ENCODE data around the gene ZNF222. TPM values are rescaled to one million over a fixed set of nuclear protein-coding genes. Genes with fewer than 3 reads are reported as not detected.

Gene ZNF222
- total RNA-seq, 1 experiment from 2014 or later = 5.4 TPM

GRCh38 chr19:44019498-44019897, 5.7 kb upstream of the ZNF222 start:
- 0 out of 4 replicates have a peak, but pooled peaks cover 0 to under 1% of the 10 kb centered on the region in 2 experiments for H3K4me1 Mint-ChIP-seq
- H3K23me2 ChIP-seq (ENCODE audit: insufficient read length, low read depth, low read length, poor library complexity, severe bottlenecking) = no peaks in the 10 kb centered on the region
- DNase-seq = no peak
- WGBS (ENCODE audit: extremely low coverage, insufficient read length, low lambda C conversion rate) = no CpG with 5 or more reads among the region's 2 CpGs
- H3K79me2 ChIP-seq (ENCODE audit: insufficient read depth, low read length) = no peaks in the 10 kb centered on the region
- peaks cover 4% of the 10 kb centered on the region for H3K9me3 ChIP-seq (ENCODE audit: control insufficient read depth, low read depth, low read length)
- H3K36me3 Mint-ChIP-seq (ENCODE audit: insufficient read depth in 1 of 3, low read depth in 3 of 3) = peaks cover 0 to 7% (median 0%) of the 10 kb centered on the region in 3 experiments; a peak in 3 of 7 replicates
- H4K8ac ChIP-seq (replicated peaks; ENCODE audit: insufficient read length, low read depth, low read length) = no peak overlapping the region
- H3K18ac ChIP-seq (ENCODE audit: insufficient read length, low read depth, low read length) = no peak overlapping the region
- H3K9me3 Mint-ChIP-seq = peaks cover 28 to 55% of the 10 kb centered on the region in 2 experiments
- no peak overlapping the region for H3K4me2 ChIP-seq (ENCODE audit: insufficient read depth, insufficient read length, low read length)
- H3K9ac ChIP-seq (ENCODE audit: extremely low read depth, insufficient read length, low read length) = no peak overlapping the region
- H3K27ac Mint-ChIP-seq = no peak overlapping the region
- H3K4me3 Mint-ChIP-seq = no peak overlapping the region
- H3K23ac ChIP-seq (ENCODE audit: insufficient read length, low read depth, low read length) = no peak overlapping the region
- no peak overlapping the region for H3K14ac ChIP-seq (ENCODE audit: insufficient read depth, low read length)
- TF ChIP-seq CTCF (conservative IDR thresholded peaks at IDR 0.05) = no peak
- no peaks in the 10 kb centered on the region for H3K79me1 ChIP-seq (ENCODE audit: insufficient read depth, low read depth, low read length, poor library complexity, severe bottlenecking)
- H2AK5ac ChIP-seq (ENCODE audit: insufficient read length, low read length) = no peak overlapping the region
- no peak overlapping the region for H3K4ac ChIP-seq (ENCODE audit: low read depth, low read length)
- H4K5ac ChIP-seq (ENCODE audit: insufficient read length, low read depth, low read length) = no peak overlapping the region
- no peak overlapping the region for H2BK5ac ChIP-seq (ENCODE audit: insufficient read length, low read length)
- H2BK12ac ChIP-seq (ENCODE audit: insufficient read length, low read depth, low read length) = no peak overlapping the region
- H3K27me3 Mint-ChIP-seq (ENCODE audit: low read depth) = peaks cover 16% of the 10 kb centered on the region
- H3K4me1 ChIP-seq (ENCODE audit: insufficient read depth, low read length) = no peaks in the 10 kb centered on the region
- no peaks in the 10 kb centered on the region for H3K27me3 ChIP-seq (ENCODE audit: insufficient read depth, low read length)
- no peak overlapping the region for H4K91ac ChIP-seq (ENCODE audit: insufficient read length, low read depth, low read length)
- no peak overlapping the region for H3T11ph ChIP-seq (ENCODE audit: low read length)
- no peak overlapping the region for H3K27ac ChIP-seq (ENCODE audit: insufficient read length, low read depth, low read length)
- no peak overlapping the region for H2BK20ac ChIP-seq (ENCODE audit: low read depth, low read length, poor library complexity, severe bottlenecking)
- H2AFZ ChIP-seq (ENCODE audit: low read length) = no peak overlapping the region
- no peaks in the 10 kb centered on the region for H4K20me1 ChIP-seq (ENCODE audit: control insufficient read depth, insufficient read depth, insufficient read length)
- H2BK120ac ChIP-seq (ENCODE audit: low read depth, low read length, poor library complexity, severe bottlenecking) = no peak overlapping the region
- no peak overlapping the region for H3K56ac ChIP-seq (ENCODE audit: insufficient read length, low read depth, low read length)
- no peak overlapping the region for H2BK15ac ChIP-seq (ENCODE audit: low read depth, low read length)

Measured in H9 (cell line).